ENCODE results near the gene RSPH1.

DNA sequence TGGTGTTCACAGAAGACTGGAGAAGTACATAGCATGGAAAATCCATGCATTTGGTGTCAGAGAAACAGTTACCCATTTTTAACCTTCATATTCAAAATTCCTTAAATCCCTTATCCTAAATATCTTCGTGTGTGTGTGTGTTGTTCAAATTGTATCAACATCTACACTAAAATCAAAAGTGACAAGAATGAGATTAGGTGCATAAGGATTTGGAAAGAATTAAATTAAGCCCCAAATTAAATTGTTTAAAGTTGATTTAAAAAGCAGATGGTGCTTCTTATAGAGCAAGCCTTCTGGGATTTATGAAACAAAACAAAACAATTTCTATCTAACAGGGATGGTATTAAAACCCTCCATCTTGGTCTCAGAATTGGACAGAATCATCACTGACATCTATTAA is 4.7 kb downstream of the RSPH1 start:
- TF ChIP-seq, protein P1, sequence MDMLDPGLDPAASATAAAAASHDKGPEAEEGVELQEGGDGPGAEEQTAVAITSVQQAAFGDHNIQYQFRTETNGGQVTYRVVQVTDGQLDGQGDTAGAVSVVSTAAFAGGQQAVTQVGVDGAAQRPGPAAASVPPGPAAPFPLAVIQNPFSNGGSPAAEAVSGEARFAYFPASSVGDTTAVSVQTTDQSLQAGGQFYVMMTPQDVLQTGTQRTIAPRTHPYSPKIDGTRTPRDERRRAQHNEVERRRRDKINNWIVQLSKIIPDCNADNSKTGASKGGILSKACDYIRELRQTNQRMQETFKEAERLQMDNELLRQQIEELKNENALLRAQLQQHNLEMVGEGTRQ (IDR thresholded peaks at IDR 0.05; ENCODE audit: low read length), result no peak
- TF ChIP-seq, protein P2, sequence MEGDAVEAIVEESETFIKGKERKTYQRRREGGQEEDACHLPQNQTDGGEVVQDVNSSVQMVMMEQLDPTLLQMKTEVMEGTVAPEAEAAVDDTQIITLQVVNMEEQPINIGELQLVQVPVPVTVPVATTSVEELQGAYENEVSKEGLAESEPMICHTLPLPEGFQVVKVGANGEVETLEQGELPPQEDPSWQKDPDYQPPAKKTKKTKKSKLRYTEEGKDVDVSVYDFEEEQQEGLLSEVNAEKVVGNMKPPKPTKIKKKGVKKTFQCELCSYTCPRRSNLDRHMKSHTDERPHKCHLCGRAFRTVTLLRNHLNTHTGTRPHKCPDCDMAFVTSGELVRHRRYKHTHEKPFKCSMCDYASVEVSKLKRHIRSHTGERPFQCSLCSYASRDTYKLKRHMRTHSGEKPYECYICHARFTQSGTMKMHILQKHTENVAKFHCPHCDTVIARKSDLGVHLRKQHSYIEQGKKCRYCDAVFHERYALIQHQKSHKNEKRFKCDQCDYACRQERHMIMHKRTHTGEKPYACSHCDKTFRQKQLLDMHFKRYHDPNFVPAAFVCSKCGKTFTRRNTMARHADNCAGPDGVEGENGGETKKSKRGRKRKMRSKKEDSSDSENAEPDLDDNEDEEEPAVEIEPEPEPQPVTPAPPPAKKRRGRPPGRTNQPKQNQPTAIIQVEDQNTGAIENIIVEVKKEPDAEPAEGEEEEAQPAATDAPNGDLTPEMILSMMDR (IDR thresholded peaks at IDR 0.05; ENCODE audit: control extremely low read depth in 1 of 3, insufficient read depth in 1 of 3, low read depth in 1 of 3, low read length in 3 of 3), result no peak
- TF ChIP-seq CBX8 (IDR thresholded peaks at IDR 0.05; ENCODE audit: borderline replicate concordance, low read depth, low read length) (no peak), EP300 (IDR thresholded peaks at IDR 0.05; ENCODE audit: borderline replicate concordance in 1 of 2, low read depth in 2 of 2, low read length in 2 of 2) (no peak), POLR2AphosphoS5 (IDR thresholded peaks at IDR 0.05; ENCODE audit: low read depth, low read length) (no peak), TAF7 (optimal IDR thresholded peaks at IDR 0.05; ENCODE audit: borderline replicate concordance, low read depth, low read length) (no peak)
- TF ChIP-seq, protein P3, sequence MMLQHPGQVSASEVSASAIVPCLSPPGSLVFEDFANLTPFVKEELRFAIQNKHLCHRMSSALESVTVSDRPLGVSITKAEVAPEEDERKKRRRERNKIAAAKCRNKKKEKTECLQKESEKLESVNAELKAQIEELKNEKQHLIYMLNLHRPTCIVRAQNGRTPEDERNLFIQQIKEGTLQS (IDR thresholded peaks at IDR 0.05; ENCODE audit: insufficient read depth, low read depth, low read length), result no peak

All from H1 (cell line).